Measurements from ENCODE around the gene CANX.
A peak's percentile ranks its signal among the peaks of the same experiment; 100 is the strongest.
"Not testable (repeated sequence)": the region's sequence is repeated elsewhere in the genome, so short reads cannot be mapped to it uniquely, and the experiment has no call there.

Gene CANX

DNA sequence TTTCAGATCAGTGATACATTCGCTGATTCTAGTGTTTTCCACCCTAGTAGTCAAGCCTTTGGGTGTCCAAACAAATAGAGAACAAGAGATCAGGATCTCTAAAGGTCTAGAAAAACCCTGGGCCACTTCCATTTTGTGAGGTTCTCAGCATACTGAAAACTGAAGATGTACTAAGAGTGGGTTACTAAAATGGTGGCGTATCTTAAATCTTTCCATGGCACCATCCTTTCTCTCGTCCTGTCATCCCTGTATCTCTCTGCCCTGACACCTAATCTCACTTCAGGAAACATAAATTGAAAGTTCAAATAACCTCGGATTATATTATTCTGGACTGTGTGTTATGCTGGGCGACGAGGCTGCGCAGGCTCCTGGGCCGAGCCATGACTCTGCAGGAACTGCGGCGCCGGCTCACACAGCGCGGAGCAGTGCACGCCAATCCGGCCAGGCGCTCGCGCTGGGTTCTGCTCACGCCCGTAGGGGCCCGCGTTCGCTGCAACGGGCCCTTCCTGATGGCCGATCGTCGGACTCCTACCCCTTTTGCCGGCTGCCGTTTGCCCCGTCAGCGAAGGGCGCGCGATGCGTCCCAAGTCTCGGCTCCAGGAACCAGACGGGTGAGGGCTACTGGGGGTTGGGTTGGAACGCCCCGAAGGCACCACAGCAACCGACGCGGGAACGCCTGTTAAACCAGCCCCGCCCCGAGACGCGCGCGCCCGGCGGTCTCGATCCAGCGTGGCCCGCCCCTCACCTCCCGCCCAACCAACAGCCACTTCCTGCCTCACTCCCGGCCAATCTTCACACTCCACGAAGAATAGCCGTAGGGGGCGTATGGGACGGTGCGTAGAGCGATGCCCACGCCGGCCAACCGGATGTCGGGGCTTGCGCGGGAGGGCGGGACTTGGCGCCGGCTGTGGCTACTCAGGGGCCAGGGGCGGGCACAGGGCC is 503 bp upstream of the CANX start:
- DNase-seq (ENCODE audit: low read depth in 1 of 2, low spot score in 1 of 2) = peak; percentile 96 to 98

GRCh38 chr5:179699616-179700237 is 960 bp downstream of the CANX start:
- DNase-seq (ENCODE audit: low read depth in 1 of 2, low spot score in 1 of 2) = no peak

DNA sequence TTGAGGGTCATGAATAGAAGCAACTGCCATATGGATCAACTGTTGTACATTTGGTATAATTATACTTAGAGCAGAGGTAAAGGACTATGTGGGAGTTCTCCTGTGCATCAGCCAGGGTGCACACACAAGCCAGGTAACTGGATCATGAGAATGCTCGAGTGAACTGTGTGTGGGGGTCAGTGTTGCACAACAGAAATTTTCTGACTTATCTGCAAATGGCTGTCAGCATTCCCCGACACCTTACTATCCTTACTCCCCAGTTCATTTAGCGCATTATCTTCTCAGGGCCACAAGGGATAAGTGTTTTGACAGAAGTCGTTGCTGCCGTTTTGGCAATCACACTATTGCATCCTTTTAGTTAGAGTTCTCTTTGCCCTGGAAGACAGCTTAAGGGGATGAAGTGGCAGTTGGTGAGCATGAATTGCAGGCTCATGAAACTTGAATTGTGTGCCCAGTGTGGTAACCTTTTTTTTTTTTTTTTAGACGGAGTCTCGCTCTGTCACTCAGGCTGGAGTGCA is 1.7 kb downstream of the CANX start:
- no peak for DNase-seq (ENCODE audit: low read depth in 1 of 2, low spot score in 1 of 2)

GRCh38 chr5:179716286-179716685 is 17.5 kb downstream of the CANX start:
- DNase-seq (ENCODE audit: low read depth in 1 of 2, low spot score in 1 of 2) = no peak

DNA sequence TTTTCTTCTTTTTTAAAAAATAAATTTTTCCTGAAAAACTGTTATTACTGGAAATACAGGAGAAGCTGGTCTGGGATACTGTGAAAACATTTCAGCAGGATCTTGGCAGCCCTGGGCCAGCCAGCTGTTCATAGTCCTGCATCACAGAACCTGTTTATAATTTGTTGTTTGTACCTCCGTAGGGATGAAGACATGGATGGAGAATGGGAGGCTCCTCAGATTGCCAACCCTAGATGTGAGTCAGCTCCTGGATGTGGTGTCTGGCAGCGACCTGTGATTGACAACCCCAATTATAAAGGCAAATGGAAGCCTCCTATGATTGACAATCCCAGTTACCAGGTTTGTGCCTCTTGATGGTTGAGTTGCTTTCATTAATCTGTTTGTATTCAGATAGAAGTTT is 21.5 kb downstream of the CANX start:
- no peak for DNase-seq (ENCODE audit: low read depth in 1 of 2, low spot score in 1 of 2)

GRCh38 chr5:179724163-179724562 is 25.4 kb downstream of the CANX start:
- DNase-seq (ENCODE audit: low read depth in 1 of 2, low spot score in 1 of 2) = no peak

- no peak for DNase-seq (ENCODE audit: low read depth in 1 of 2, low spot score in 1 of 2)
Measured at GRCh38 chr5:179727106-179727505, 28.3 kb downstream of the CANX start.

DNA sequence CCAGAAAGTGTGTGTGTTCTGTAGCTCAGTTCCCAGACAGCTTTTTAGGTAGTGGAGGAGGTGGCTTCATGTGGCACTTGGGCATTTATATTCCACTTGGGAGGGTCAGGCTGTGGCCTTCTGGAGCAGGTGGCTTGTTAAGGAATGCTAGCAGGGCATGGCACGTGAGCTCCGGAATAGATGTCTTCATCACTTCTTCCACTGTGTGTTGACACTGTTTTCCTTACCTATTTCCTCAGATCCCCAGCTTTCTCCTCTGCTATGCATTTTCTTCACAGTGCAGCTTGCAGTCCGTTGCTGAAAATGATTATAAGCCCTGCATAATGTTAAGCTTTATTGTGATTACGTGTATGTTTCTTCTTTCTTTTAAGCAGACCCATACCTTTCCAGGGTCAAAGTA is 30.5 kb downstream of the CANX start:
- no peak for DNase-seq (ENCODE audit: low read depth in 1 of 2, low spot score in 1 of 2)

GRCh38 chr5:179729727-179730126 is 31.0 kb downstream of the CANX start:
- DNase-seq (ENCODE audit: low read depth in 1 of 2, low spot score in 1 of 2) = no peak

- no peak for DNase-seq (ENCODE audit: low read depth in 1 of 2, low spot score in 1 of 2)
Measured at GRCh38 chr5:179730356-179730755, 31.6 kb downstream of the CANX start.

GRCh38 chr5:179730852-179731251 is 32.1 kb downstream of the CANX start:
- no peak for DNase-seq (ENCODE audit: low read depth in 1 of 2, low spot score in 1 of 2)

- peak in 1 of 2 donors; percentile 10 for DNase-seq (ENCODE audit: low read depth in 1 of 2, low spot score in 1 of 2)
Measured at GRCh38 chr5:179731791-179732411, 33.1 kb downstream of the CANX start.

- peak; percentile 97 to 98 for DNase-seq (ENCODE audit: low read depth in 1 of 2, low spot score in 1 of 2)
Measured at GRCh38 chr5:179732412-179732917, 33.7 kb downstream of the CANX start, which contains the start of gene MAML1. MAML1 (plus strand) TSS chr5:179732822; CDS start chr5:179733113, 291 bp downstream.

GRCh38 chr5:179732918-179733771 is 34.4 kb downstream of the CANX start:
- peak; percentile 18 to 19 for DNase-seq (ENCODE audit: low read depth in 1 of 2, low spot score in 1 of 2)

DNA sequence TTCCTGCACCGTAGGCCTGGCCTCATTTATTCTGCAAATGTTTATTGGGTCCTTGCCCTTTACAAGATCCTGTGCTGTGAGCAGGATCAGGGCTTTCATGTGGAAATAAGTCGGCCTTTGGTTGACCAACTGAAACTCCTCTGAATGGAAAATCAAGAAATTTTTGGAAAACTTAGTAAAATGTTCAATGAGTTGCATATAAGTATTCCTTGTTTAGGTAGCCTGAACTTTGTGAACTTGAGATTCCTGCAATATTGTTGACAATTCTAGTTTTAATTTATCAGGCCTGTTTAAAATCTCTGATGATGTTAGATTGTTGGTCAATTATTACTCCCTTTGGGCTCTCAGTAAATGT is 35.0 kb downstream of the CANX start:
- DNase-seq (ENCODE audit: low read depth in 1 of 2, low spot score in 1 of 2) = no peak

- DNase-seq (ENCODE audit: low read depth in 1 of 2, low spot score in 1 of 2) = no peak
Measured at GRCh38 chr5:179734536-179735164, 35.9 kb downstream of the CANX start.

DNA sequence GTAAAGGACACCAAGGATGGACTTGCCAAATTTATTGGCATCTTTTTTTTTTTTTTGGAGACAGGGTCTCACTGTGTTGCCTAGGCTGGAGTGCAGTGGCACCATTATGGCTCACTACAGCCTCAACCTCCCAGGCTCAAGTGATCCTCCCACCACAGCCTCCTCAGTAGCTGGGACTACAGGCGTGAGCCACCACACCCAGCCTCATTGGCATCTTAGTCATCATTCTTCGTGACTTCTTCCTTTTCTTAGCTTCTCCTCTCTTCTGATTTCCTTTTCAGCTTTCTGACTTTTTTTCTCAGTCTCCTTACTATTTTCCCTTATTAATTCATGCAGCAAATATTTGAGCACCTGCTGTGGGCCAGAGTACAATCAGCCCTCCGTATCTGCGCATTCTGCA is 40.0 kb downstream of the CANX start:
- no peak for DNase-seq (ENCODE audit: low read depth in 1 of 2, low spot score in 1 of 2)

- DNase-seq (ENCODE audit: low read depth in 1 of 2, low spot score in 1 of 2) = not testable (repeated sequence)
Measured at GRCh38 chr5:179744106-179744505, 45.3 kb downstream of the CANX start.

- no peak for DNase-seq (ENCODE audit: low read depth in 1 of 2, low spot score in 1 of 2)
Measured at GRCh38 chr5:179746872-179747271, 48.1 kb downstream of the CANX start.

GRCh38 chr5:179747811-179748210 is 49.0 kb downstream of the CANX start:
- no peak for DNase-seq (ENCODE audit: low read depth in 1 of 2, low spot score in 1 of 2)

Data from stimulated activated CD4-positive, alpha-beta T cell treated with anti-CD3 and anti-CD28 coated beads, Interleukin-15, amount 100 ng/mL, for 1 hour (primary cell).